Osteocyte (in vitro differentiated cells): Measurements from ENCODE around the gene SMC1B. TPM values are rescaled to one million over a fixed set of nuclear protein-coding genes. Genes with fewer than 3 reads are reported as not detected.

Source experiments
- DNase-seq: peaks from one replicate; pipeline ENCODE4 v3.0.0; 2021; ENCODE audit warnings: mixed read lengths; ENCODE audit not compliant: unreplicated experiment; ENCODE audit errors: extremely low spot score
- H3K27ac Mint-ChIP-seq: one replicate; pipeline ENCODE4 v1.8.0; 2021; ENCODE audit warnings: mild to moderate bottlenecking, mixed read lengths; ENCODE audit not compliant: unreplicated experiment
- H3K27me3 Mint-ChIP-seq: one replicate; pipeline ENCODE4 v1.8.0; 2021; ENCODE audit warnings: mixed read lengths; ENCODE audit not compliant: unreplicated experiment
- H3K36me3 Mint-ChIP-seq: one replicate; pipeline ENCODE4 v1.8.0; 2021; ENCODE audit warnings: mixed read lengths; ENCODE audit not compliant: unreplicated experiment
- H3K4me1 Mint-ChIP-seq: one replicate; pipeline ENCODE4 v1.8.0; 2021; ENCODE audit warnings: mixed read lengths; ENCODE audit not compliant: unreplicated experiment
- H3K4me3 Mint-ChIP-seq: one replicate; pipeline ENCODE4 v1.8.0; 2021; ENCODE audit warnings: mild to moderate bottlenecking, moderate library complexity, mixed read lengths; ENCODE audit not compliant: unreplicated experiment
- H3K9me3 Mint-ChIP-seq: one replicate; pipeline ENCODE4 v1.8.0; 2021; ENCODE audit warnings: mixed read lengths; ENCODE audit not compliant: unreplicated experiment
- total RNA-seq: library from RNA; stranded (reverse); gene quantifications from 2 replicates; pipeline ENCODE4 v1.2.1, GENCODE V29; 2021
- TF ChIP-seq, protein P1 (sequence below): fragments of 200-600 bp; sonication (generic); IDR thresholded peaks from 2 replicates; pipeline ENCODE4 v1.5.0; 2021; ENCODE audit warnings: antibody characterized with exemption, mild to moderate bottlenecking, moderate library complexity

Gene SMC1B
- total RNA-seq, 1 donor from 2014 or later = not detected

DNA sequence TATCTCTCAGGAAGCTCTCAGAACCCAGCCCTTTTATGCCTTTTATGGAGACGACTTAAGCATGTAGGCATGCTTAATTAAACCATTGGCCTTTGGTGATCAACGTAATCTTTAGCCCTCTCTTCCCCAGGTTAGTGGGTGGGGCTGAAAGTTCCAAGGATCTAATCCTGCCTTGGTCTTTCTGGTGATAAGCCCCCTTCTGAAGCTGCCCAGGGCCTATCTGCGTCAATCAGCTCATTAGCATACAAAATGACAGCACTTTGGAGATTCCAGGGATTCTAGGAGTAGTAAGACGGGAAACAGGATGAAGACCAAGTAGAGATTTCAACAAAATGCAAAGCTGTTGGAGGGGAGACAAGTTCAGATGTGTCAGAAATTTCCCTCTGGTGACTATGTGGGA is 100.5 kb downstream of the SMC1B start:
- DNase-seq = no peak
- Mint-ChIP-seq H3K4me1 (peaks cover 32% of the 10 kb centered on the region), H3K27me3 (no peaks in the 10 kb centered on the region), H3K36me3 (no peaks in the 10 kb centered on the region), H3K27ac (no peak overlapping the region), H3K4me3 (no peak overlapping the region), H3K9me3 (no peaks in the 10 kb centered on the region)
- TF ChIP-seq, protein P1, sequence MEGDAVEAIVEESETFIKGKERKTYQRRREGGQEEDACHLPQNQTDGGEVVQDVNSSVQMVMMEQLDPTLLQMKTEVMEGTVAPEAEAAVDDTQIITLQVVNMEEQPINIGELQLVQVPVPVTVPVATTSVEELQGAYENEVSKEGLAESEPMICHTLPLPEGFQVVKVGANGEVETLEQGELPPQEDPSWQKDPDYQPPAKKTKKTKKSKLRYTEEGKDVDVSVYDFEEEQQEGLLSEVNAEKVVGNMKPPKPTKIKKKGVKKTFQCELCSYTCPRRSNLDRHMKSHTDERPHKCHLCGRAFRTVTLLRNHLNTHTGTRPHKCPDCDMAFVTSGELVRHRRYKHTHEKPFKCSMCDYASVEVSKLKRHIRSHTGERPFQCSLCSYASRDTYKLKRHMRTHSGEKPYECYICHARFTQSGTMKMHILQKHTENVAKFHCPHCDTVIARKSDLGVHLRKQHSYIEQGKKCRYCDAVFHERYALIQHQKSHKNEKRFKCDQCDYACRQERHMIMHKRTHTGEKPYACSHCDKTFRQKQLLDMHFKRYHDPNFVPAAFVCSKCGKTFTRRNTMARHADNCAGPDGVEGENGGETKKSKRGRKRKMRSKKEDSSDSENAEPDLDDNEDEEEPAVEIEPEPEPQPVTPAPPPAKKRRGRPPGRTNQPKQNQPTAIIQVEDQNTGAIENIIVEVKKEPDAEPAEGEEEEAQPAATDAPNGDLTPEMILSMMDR = no peak

DNA sequence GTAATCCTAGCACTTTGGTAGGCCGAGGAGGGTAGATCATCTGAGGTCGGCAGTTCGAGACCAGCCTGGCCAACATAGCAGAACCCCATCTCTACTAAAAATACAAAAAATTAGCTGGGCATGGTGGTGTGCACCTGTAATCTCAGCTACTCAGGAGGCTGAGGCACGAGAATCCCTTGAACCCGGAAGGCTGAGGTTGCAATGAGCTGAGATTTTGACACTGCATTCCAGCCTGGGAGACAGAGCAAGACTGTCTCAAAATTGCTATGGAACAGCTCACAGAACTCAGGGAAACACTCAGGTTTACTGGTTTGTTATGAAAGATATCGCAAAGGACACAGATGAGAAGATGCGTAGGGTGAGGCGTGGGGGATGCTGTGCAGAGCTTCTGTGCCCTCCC is 101.0 kb downstream of the SMC1B start:
- no peaks in the 10 kb centered on the region for H3K9me3 Mint-ChIP-seq
- H3K27ac Mint-ChIP-seq = no peak overlapping the region
- no peaks in the 10 kb centered on the region for H3K27me3 Mint-ChIP-seq
- TF ChIP-seq, protein P1 = no peak
- no peak overlapping the region for H3K4me3 Mint-ChIP-seq
- DNase-seq = no peak
- no peaks in the 10 kb centered on the region for H3K36me3 Mint-ChIP-seq
- H3K4me1 Mint-ChIP-seq = peaks cover 28% of the 10 kb centered on the region

DNA sequence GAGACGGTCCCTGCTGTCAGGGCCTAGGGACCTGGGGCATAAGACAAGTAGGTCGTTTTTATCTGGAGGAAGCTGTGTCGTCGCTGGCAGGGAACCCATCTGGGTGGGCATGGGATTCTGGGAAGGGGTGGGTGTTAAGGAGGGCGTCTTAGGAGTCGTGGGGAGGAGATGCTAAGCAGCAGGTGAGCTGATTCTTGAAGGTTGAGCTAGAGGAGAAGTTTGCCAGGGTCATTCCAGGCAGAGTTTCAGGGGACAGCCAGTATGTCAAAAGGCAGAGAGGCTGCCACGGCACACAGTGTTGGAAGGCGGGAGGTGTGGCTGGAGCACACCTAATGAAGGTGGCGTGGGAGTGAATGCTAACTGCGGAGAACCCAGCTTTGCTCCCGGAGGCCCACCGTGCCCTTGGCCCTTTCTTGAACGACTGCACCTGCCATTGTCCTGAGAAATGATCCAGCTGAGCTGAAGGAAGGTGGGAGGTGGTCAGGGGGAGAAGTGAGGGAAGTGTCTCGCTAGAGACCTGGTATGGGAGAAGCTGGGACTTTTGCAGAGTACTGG is 102.3 kb downstream of the SMC1B start:
- H3K27ac Mint-ChIP-seq = no peak overlapping the region
- no peak for DNase-seq
- peak overlapping the region; percentile 80 for H3K4me3 Mint-ChIP-seq
- H3K27me3 Mint-ChIP-seq = no peaks in the 10 kb centered on the region
- peaks cover 23% of the 10 kb centered on the region for H3K4me1 Mint-ChIP-seq
- H3K36me3 Mint-ChIP-seq = no peaks in the 10 kb centered on the region
- TF ChIP-seq, protein P1 = no peak
- no peaks in the 10 kb centered on the region for H3K9me3 Mint-ChIP-seq

DNA sequence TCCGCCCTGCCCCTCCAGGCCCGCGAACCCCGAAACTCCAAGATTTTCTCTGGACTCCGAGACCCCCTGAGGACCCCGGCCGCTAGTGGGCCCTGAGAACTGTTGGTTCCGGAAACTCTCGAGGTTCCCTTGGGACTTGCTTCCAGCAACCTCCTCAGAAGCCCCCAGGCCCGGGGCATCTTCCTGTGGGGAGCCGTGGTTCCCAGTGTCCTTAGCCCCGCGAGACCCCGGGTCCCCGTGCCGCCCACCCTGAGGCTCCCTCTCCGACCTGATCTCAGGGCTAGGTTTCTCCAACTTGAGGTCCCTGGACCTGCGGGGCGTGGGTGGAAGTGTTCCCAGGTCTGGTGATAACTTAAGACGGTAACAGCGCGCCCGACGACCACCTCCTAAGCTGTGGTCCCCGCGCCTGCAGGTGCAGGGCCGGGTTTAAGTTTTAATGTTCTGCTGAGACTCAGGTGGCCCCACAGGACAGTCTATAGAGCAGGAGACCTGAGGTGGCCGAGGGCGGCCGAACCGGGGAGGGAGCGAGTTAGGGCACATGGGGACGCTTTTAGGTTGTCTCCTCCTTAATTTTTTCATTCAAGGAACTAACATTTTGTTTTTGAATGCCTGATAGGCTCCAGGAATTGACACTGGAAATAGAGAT is 102.9 kb downstream of the SMC1B start:
- H3K4me3 Mint-ChIP-seq = peak overlapping the region; percentile 80

More for the DNA sequence above, 102.9 kb downstream of the SMC1B start:
- Mint-ChIP-seq H3K36me3 (no peaks in the 10 kb centered on the region), H3K27ac (peak overlapping the region; percentile 61), H3K9me3 (no peaks in the 10 kb centered on the region), H3K27me3 (no peaks in the 10 kb centered on the region), H3K4me1 (peaks cover 23% of the 10 kb centered on the region)
- DNase-seq = no peak
- TF ChIP-seq, protein P1 = no peak
